NCI-H1417 (cell line): Measurements from ENCODE around the gene APCDD1L.
"Not testable (repeated sequence)": the region's sequence is repeated elsewhere in the genome, so short reads cannot be mapped to it uniquely, and the experiment has no call there.

Experiments used
- DNase-seq, 3 experiments: peaks; one replicate each; lab custom pipeline; 2025; lab: John Stamatoyannopoulos, UW

The APCDD1L gene

DNA sequence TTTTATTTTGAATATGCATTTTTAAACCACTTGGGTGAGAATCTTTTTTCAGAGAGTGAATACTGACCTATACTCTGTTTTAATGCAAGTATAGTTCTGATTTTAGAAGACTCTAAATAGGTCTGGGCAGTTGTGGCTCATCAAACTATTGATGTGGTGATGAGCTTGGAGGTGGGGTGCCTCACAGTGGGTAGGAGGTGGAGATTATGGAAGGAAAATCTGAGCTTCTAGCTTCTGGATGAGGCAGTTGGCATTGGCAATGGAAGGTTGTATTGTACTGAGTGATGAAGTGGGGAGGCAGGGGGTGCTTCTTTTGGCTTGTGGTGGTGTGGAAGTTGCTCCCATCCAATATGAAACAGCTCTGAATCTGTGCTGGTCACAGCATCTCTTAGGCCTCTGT is 73.5 kb downstream of the APCDD1L start:
- DNase-seq = no peak

DNA sequence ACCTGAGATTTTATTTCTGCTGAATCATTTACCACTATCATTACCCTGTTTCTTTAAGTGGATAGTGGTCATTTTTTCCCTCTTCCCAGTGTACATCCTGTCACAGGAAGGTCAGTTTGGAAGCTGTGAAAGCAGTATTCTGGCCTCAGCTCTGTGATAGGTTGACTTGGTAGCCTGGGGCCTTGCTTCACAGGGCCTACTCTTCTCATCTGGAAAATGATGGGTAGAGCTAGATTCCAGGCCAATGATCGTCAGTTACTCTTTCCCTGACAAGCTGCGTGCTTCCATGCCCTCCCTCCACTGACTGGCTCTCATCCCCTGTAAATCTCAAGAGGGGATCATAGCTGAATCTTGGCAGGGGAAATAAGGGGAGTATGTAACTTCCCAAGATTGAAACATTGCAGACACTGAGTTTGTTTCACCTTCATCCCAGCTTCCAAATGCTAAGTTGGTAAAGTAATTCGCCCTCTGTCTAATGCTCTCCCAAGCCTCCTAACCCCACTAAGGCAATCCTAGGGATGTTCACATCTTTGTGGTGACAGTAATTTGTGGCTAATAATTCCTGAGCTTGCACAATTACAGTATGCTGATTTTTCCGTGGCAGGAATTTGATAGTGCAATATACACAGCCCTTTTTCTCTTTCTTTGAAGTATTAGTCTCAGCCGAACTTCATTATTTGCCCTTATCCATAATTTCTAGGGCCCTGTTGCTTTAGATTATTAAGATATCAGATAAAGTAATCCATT is 75.0 kb downstream of the APCDD1L start:
- DNase-seq = no peak

DNA sequence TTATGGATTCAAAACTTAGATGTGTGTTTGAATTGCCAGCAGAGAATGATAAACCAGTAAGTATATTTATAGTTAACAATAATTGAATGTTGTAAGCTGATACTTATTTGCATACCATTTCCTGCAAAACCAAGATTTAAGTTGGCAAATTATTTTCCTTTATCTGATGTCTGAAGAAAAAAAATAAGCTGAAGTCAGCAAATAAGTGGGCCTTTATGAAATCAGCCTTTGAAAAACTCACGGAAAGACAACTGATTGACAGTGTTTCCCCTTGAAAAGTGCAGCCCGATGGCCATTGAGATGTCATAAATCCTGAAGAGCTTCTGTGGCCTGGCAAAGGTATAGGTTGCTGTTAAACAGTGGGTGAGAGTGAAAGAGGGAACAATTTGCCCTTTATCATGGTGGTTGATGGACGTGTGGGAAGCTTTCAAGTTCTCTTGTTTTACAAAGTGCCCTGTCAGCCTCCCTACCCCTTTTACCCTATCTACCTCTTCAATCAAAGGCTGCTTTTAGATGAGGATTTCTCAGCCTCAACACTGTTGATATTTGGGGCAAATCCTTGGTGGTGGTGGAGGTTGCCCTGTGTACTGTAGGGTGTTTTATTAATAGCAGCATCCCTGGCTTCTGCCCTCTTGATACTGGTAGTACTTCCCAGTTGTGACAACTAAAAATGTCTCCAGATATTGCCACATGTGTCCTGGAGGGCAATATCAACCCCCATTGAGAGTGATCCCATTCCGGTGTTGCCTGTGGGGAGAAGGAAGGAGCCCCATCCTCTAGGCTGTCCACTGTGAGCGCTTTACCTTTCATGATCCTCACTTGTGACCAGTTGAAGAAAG is 76.0 kb downstream of the APCDD1L start:
- DNase-seq = no peak

DNA sequence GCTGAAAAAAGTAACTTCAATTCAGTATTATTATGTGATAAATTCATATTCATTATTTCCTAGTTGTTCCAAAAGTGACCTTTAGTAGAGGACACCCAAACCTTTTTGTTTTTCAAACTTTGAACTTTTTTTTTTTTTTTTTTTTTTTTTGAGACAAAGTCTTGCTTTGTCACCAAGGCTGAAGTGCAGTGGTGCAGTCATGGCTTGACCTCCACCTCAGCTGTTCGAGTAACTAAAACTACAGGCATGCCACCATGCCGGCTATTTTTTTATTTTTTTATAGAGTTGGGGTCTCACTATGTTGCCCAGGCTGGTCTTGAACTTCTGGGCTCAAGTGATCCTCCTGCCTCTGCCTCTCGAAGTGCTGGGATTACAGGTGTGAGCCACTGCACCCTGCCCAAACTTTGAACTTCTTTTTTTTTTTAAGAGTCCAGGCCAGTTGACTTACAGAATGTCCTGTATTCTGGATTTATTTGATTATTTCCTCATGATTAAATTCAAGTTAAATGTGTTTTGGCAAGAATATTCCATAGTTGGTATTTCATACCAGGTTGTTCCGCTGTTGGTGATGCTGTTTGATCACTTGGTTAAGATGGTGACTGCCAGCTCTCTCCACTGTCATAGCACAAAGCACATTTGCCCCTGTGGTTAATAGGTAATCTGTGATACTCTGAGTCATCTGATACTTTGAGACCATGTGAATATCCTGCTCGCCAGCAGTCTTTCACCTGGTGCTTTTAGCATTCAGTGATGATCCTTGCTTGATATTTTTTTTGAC is 78.1 kb downstream of the APCDD1L start:
- DNase-seq = no peak

DNA sequence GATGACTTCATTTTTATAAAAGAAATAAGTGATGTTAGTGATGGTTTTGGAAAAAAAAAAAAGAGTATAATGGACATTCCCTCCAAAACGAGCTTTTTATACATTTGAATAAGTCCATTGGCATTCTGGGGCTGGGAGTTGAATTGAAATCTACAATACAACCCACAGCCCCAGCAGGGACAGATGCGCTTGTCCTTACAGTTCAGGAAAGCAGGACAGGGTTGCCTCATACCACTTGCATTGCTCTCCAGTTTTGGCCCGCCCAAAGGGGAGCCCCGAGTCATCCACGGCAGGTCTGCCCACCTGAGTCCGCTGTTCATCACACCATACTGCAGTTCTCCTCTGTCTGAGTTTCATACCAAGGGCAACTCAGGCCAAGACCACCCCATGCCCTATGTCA is 80.0 kb downstream of the APCDD1L start:
- DNase-seq = no peak

DNA sequence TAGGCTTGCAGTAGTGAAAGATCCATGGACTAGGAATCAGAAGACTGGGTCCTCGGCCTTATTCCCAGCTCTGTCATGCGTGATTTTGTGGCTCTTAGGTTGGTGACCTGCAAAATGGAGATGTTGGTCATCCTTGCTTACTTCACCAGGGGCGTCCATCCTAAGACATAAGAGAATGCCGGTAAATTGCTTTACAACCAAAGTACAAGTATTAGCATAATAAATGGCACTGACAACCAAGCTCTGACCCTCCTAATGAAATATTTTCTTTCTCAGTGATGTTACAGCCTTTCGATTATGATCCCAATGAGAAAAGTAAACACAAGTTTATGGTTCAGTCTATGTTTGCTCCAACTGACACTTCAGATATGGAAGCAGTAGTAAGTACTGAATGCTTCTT is 80.9 kb downstream of the APCDD1L start:
- no peak for DNase-seq

DNA sequence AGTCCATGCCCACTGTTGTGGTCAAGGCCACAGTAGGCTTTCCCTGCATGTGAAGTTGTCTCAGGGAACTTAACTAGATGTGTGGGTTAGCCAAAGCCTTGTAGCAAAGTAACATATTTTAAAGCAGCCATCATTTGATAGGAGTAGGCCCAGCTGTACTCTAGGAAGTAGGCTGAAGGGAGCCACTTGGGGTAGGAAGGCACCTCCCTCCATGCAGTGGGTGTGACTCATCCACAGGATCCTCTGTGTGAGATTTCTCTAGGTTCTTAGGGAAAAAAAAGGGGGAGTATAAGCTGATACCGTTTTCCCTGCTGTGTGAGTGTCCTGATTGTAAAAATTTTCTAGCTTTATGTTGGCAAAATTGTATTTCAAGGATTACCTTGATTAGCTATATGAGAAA is 81.4 kb downstream of the APCDD1L start:
- no peak for DNase-seq

DNA sequence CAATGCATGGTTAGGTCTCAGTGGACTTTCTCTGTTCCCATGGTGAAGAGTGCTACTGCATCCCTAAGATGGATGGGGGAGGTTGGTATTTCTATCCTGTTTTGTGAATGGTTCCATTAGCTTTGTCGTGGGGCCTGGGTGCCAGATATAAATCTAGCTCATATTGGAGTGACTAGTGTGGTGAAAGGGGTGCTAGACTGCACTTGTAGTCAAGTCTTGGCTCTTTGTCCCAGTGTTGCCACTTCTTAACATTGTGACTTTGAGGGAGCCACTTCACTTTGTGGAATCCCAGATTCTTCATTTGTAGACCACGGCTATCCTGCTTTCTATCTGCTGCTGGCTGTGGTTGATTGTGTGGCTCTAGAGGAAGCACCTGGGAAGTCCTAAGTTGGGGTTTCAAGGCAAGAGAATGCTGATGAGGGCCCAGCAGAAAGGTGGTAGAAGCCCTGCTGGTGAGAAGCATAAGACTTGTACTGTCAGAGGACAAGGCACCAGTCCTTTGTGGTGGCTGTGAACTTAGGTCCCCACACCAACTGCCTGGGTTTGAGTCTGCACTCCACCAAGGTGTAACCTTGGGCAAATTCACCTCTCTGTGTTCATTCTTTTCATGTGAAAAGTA is 82.1 kb downstream of the APCDD1L start:
- DNase-seq = no peak

DNA sequence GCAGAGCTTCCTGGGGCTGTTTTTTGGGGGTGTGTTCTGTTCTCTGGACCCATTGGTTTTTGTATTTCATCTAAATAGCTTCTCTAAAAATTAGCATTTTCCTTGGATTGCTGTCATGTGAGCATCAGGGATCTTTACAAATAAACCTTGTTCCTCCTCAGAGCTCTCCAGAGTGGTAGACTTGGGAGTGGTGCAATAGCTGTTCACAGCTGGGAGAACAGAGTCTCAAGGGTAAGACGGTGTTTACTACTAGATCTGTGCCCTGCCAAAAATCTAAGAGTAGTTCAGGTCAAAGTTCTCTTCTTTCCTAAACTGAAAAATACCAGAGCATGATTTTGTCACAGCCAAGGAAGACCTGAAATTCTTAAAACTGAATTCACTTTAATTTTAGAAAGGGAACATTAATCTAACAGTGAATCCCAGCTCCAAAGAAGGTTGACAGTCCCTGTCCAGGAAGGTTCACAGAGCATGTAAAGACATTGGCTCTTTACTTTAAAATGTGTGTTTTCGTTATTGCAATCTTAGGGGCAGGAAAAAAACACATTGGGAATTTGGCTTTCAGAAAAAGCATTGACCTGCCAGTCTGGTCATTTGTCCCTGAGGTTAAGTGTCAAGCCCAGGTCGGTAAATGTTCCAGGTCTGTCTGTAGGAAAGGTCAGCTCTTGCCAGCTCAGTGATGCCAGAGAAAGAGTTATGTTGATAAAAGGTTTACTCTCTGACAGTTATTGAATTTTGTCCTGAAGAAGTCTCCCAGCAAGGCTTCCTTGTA is 82.8 kb downstream of the APCDD1L start:
- no peak for DNase-seq

DNA sequence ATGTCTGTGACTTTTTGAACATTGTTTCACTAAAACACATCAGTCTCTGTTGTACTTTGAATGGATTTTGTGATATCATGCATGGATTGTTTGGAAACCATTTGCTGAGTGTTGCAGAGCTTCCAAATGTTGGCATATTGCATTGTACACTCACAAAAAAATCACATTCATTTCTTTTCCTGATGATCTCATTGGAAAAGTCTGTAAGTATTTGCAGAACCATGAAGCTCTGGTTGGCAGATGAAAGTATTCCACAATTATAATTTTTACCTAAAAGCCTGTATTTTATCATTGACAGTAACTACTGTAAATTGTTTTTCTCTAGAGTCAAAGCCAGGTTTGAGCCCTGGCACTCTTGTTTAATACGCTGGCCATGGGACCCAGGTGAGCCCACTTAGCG is 84.1 kb downstream of the APCDD1L start:
- no peak for DNase-seq

DNA sequence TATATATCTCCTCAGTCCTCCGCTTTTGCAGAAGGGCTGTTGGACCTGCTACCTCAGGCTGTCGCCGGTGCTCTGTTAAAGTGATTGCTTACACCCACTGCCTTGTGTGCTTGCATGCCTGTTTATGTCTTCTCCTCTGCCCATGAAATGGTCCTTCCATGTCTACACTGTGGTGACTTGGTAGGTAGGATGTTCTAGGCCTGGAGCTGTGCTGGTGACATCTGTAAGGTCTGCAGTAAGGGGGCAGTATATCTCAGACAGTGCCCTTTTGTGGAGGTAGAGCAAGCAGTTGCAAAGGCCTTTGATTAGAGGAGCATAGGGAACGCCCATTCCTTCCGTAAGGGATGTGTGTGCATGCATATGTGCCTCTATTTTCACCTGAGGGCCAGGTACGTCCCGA is 85.9 kb downstream of the APCDD1L start:
- DNase-seq = no peak

DNA sequence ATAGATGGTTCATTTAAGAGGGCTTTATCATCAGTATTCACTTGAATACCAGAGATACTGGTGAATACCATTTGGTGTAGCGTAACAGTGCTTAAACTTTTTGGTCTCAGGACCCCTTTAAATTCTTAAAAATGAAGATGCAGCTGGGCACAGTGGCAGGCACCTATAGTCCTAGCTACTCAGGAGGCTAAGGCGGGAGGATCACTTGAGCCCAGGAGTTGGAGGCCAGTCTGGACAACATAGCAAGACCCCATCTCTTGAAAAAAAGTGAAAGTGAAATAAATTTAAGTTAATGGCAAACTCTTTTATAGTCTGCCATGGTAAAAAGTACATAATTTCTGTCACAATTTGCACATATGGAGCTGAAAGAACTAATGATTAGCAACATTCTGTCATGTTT is 86.8 kb downstream of the APCDD1L start:
- DNase-seq = no peak

DNA sequence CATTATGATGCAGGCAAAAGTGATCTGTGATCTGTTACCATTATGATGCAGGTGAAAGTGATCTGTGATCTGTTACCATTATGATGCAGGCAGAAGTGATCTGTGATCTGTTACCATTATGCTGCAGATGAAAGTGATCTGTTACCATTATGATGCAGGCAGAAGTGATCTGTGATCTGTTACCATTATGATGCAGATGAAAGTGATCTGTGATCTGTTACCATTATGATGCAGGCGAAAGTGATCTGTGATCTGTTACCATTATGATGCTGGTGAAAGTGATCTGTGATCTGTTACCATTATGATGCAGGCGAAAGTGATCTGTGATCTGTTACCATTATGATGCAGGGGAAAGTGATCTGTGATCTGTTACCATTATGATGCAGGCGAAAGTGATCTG is 87.6 kb downstream of the APCDD1L start:
- DNase-seq = not testable (repeated sequence)

DNA sequence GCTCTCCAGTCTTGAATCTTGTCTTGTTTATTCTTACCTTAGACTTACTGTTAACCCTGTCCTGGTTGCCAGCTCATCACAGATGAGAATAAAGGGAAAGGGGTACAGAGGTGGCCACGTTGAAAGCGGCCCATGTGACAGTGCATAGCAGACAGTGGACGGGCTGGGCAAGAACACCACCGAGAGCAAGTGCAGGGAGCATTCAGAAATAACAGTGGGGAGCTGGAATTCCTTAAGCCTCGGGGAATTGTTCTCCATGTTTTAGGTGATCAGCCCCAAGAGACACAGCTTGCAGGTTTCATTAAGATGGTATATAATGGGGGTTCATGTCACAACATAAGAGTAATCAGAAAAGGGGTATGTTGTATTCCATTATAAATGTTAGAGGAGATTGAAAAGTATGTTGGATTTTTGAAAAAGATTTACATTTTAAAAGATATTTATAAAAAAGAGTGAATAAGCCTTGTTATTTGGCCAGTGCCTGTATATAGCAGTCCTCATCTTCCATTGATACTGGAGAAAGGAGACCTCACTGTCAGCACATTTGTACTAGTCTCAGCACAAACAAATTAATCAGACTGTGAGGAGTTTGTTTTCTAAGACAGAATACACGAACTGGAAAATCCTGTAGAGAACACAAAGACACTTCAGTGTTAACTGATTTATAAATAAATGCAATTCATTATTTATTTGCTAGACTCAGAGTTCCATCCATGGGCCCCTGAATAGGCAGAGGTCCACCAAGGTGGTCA is 90.8 kb downstream of the APCDD1L start:
- no peak for DNase-seq

DNA sequence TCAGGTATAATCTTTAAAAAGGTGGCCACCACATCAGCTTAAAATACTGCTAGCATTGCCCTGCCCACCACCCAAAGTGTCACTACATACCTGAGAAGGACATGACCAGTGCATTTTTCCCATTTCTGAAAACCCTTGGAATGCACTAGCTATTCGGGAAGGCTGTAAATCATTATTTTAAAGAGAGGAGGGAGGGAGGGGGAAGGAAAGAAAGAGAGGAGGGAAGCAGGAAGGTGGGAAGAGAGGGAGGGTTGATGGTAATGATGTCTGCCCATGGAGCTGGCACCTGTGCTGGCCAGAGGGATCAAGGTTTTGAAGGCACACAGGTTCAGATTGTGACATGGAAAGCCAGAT is 93.7 kb downstream of the APCDD1L start:
- no peak for DNase-seq

DNA sequence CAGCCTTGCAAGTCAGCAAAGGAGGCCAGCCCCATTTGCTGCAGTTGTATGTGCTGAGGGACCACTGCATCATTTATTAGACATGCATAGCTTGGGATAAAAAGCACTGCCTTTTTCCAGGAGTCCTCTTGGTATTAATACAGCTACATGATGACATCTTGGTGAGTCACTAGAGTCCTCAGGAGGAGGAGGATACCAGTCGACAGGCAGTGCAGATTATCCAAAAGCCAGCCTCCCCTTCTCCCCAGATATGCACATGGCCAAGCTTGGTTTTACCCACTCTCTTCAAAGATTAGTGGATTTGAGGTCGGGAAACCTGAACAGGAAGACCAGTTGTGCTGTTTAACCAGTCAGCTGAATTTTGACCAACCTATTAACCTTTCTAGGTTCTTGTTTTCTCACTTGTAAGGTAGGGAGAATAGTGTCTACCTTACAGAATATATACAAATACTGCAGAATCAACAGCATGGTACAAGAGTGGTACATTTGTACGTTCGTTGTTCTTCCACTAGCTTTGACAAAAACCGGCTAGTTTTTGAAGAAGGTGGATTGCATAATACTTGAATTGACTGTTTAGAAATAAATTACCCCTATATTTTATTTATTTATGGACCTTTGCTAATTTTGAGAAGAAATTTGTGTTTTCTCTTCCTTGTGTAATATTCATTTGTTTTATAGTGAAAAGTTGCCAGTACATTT is 94.3 kb downstream of the APCDD1L start:
- no peak for DNase-seq

DNA sequence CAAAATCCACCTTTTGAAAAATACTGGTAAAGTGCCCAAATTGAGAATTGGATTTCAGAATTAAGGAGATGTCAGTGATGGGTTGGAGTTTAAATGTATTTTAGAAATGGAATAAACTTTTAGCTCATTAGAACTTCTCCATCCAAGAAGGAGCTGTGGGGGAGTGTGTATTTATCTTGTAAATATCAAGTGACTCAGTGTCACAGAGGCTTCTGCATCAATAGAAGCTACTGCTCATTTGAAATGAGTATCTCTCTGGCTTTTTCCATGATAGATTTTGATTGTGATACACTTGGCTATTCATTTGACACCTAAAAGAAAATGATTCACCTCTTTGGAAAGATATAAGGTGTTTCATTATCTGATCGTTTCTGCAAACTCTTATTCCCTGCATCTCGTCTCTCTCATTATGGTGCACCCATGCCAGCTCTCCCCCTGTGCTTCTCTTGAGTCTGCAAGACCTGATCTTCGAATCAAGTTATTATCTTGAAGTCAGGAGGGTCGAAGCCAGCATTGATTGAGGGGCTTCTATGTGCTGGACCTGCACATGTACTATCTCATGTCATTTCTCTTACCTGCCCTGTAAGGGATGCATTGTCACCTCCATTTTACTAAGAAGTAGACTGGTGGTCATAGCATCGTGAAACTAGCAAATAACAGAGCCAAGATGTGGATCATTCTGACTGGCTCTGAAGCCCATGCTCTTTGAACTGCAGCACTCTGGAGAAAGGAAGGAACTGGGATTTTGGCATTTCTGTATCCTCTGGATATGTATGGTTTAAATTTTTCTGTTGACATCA is 96.0 kb downstream of the APCDD1L start:
- DNase-seq = no peak

DNA sequence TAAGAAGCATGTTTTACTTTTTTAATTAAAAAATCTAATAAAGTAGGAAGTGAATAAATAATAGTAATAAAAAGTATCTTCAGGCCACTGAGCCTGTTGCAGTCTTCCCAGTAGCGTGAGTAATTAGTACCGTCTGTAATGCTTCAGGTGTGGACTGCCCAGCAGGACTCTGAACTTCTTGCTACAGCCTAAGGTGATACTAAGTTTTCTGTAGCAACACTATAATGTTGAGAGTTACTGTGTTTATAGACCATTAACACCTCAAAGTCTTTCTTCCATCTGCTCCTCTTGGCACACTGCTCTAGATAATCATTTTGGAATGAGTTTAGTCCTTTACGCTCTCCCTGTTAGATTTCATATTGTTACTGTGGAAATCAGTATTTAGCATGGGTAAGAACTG is 97.8 kb downstream of the APCDD1L start:
- DNase-seq = no peak

DNA sequence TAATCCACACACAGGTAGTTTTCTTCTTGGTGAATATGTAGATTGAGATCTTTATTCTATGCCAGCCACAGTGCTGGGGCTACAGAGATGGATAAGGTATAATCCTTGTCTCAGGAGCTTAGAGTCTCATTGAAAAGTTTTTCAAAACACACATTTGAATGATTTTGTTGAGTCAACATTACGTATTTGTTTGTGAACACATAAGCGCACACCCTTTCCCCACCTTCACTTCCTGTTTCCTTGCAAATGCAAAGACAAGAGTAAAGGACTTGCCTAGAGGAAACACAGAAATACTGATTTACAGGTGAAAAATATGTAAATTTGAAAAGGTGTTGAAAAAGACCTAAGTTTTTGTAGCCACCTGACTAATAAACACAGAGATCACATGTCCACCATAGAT is 98.4 kb downstream of the APCDD1L start:
- no peak for DNase-seq
